Osteoblast (primary cell): ENCODE results near the gene SLMAP. TPM values are rescaled to one million over a fixed set of nuclear protein-coding genes. Genes with fewer than 3 reads are reported as not detected.

Experiments
- DNase-seq: peaks from one replicate; pipeline ENCODE4 v3.0.0; 2011; ENCODE audit warnings: low spot score, mixed read lengths; ENCODE audit not compliant: insufficient read length; ENCODE audit errors: missing footprints
- H2AFZ ChIP-seq: 2 replicates; pipeline ENCODE4 v1.6.0; 2011; ENCODE audit warnings: mild to moderate bottlenecking, low read length
- H3K27ac ChIP-seq: 2 replicates; pipeline ENCODE4 v1.5.1; 2011; ENCODE audit warnings: mild to moderate bottlenecking, low read depth, low read length, moderate library complexity
- H3K27me3 ChIP-seq: 2 replicates; pipeline ENCODE4 v1.6.0; 2012; ENCODE audit warnings: mild to moderate bottlenecking, control low read depth, inconsistent platforms, low read length, moderate library complexity; ENCODE audit not compliant: insufficient read depth
- H3K36me3 ChIP-seq: 2 replicates; pipeline ENCODE4 v1.5.1; 2011; ENCODE audit warnings: mild to moderate bottlenecking, low read length, control low read depth, moderate library complexity; ENCODE audit not compliant: insufficient read depth
- H3K4me1 ChIP-seq: 2 replicates; pipeline ENCODE4 v1.5.1; 2011; ENCODE audit warnings: mild to moderate bottlenecking, low read length, control low read depth, moderate library complexity; ENCODE audit not compliant: insufficient read depth
- H3K4me2 ChIP-seq: 2 replicates; pipeline ENCODE4 v1.6.0; 2011; ENCODE audit warnings: mild to moderate bottlenecking, low read length; ENCODE audit not compliant: insufficient read depth
- H3K4me3 ChIP-seq: fragments of 200-600 bp; sonication (generic); 3 replicates; pipeline ENCODE4 v1.5.1; 2012; ENCODE audit warnings: mild to moderate bottlenecking, low read length, inconsistent platforms; ENCODE audit not compliant: insufficient read depth
- H3K79me2 ChIP-seq: 2 replicates; pipeline ENCODE4 v1.6.0; 2012; ENCODE audit warnings: mild to moderate bottlenecking, low read length, control low read depth, inconsistent platforms; ENCODE audit not compliant: insufficient read depth
- H3K9me3 ChIP-seq: 2 replicates; pipeline ENCODE4 v1.5.1; 2011; ENCODE audit warnings: low read depth, low read length, control low read depth
- H4K20me1 ChIP-seq: 2 replicates; pipeline ENCODE4 v1.6.0; 2012; ENCODE audit warnings: mild to moderate bottlenecking, low read length, control low read depth; ENCODE audit not compliant: insufficient read depth
- total RNA-seq: library from RNA; depleted of rRNA; stranded (reverse); fragments of >200 nt; gene quantifications from 2 replicates; pipeline ENCODE4 v1.2.3, GENCODE V29; 2012
- TF ChIP-seq, protein P1 (sequence below): IDR thresholded peaks from 2 replicates; pipeline ENCODE4 v1.5.1; 2011; ENCODE audit warnings: mild to moderate bottlenecking, low read depth, low read length, moderate library complexity; ENCODE audit errors: extremely low read depth

Gene SLMAP
- total RNA-seq, 1 donor: 50.7 TPM

DNA sequence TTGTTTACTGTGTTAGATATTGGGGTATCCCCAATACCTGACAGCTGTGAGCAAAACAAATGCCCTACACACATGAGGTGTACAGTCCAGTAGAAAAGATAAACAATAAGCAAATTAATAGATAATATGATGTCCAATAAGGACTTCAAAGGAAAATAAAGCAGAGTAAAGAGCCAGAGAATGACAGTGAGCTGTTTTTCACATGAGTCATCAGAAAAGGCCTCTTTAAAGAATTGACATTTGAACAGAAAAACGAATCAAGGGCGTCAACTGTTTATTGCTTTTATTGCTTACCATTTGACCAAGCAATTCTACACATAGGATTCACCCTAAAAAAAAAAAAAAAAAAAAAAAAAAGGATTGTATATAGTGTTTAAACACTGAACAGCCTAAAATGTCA lies 155.5 kb downstream of the SLMAP start:
- H4K20me1 ChIP-seq: no peaks in the 10 kb centered on the region
- H3K27ac ChIP-seq: no peak overlapping the region
- TF ChIP-seq, protein P1, sequence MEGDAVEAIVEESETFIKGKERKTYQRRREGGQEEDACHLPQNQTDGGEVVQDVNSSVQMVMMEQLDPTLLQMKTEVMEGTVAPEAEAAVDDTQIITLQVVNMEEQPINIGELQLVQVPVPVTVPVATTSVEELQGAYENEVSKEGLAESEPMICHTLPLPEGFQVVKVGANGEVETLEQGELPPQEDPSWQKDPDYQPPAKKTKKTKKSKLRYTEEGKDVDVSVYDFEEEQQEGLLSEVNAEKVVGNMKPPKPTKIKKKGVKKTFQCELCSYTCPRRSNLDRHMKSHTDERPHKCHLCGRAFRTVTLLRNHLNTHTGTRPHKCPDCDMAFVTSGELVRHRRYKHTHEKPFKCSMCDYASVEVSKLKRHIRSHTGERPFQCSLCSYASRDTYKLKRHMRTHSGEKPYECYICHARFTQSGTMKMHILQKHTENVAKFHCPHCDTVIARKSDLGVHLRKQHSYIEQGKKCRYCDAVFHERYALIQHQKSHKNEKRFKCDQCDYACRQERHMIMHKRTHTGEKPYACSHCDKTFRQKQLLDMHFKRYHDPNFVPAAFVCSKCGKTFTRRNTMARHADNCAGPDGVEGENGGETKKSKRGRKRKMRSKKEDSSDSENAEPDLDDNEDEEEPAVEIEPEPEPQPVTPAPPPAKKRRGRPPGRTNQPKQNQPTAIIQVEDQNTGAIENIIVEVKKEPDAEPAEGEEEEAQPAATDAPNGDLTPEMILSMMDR: no peak
- no peaks in the 10 kb centered on the region for H3K79me2 ChIP-seq
- no peak for DNase-seq
- H3K36me3 ChIP-seq: peaks cover 4% of the 10 kb centered on the region
- no peaks in the 10 kb centered on the region for H3K27me3 ChIP-seq
- H3K9me3 ChIP-seq: no peaks in the 10 kb centered on the region
- peaks cover 7% of the 10 kb centered on the region for H3K4me1 ChIP-seq
- no peak overlapping the region for H2AFZ ChIP-seq
- H3K4me2 ChIP-seq: no peak overlapping the region
- H3K4me3 ChIP-seq: no peak overlapping the region

DNA sequence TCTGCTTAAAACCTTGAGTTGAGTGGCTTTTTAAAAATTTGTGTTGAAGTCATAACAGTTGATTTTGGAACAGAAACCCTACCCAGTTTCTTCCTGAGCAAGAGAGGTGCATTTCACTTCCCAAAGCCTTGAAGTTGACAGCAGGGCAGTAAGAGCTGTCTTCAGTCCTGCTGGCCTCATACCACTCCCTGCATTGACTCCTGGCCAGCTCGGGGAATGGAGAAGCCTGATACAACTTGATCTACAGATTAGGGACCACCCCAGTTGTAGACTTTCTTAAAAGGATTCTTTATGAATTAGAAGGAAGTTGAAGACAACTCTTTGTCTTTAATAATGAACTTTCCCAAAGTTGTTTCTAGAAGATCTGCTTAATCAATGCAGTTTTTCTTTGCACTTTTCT lies 161.5 kb downstream of the SLMAP start:
- H3K4me2 ChIP-seq: no peak overlapping the region
- H3K79me2 ChIP-seq: no peaks in the 10 kb centered on the region
- peaks cover 13% of the 10 kb centered on the region for H3K4me1 ChIP-seq
- H3K4me3 ChIP-seq: no peak overlapping the region
- H2AFZ ChIP-seq: no peak overlapping the region
- H3K9me3 ChIP-seq: no peaks in the 10 kb centered on the region
- peak overlapping the region; percentile 21 for H3K27ac ChIP-seq
- TF ChIP-seq, protein P1: no peak
- peaks cover 4% of the 10 kb centered on the region for H3K36me3 ChIP-seq
- DNase-seq: no peak
- H4K20me1 ChIP-seq: no peaks in the 10 kb centered on the region
- H3K27me3 ChIP-seq: no peaks in the 10 kb centered on the region

DNA sequence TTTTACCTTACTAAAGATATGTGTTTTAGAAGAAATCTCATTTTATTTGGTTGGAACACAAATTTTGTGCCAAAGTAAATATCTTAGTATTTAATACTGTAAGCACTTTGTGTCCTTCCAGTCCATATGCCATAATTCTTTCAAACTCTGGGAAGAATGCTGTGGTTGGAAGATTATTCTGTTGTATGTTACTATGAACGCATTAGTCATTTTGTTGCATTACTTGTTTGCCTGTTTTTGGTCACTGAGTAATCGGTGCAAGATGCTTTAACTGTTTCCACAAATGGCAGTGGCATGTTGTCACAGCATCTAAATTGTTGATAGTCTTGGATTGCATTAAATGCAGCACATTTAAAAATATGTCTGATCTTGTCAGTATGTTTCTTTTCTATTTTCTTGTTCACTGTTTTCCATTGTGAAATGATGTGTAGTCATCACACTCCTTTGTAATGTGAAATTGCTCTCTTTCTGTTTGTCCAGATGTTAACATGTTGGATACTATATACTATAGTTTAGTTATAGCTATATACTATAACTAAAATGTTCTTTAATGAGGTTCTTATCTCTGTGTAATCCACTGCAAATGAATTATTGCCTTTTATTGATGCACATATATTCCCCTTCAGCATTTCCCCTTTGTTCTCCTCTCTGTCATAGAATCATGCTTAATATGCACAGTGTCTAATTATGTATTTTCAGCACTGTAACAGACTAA lies 162.2 kb downstream of the SLMAP start:
- no peaks in the 10 kb centered on the region for H3K79me2 ChIP-seq
- H4K20me1 ChIP-seq: no peaks in the 10 kb centered on the region
- H3K9me3 ChIP-seq: no peaks in the 10 kb centered on the region
- TF ChIP-seq, protein P1: no peak
- H3K27ac ChIP-seq: peak overlapping the region; percentile 41
- no peak overlapping the region for H3K4me3 ChIP-seq
- no peak for DNase-seq
- no peaks in the 10 kb centered on the region for H3K27me3 ChIP-seq
- peaks cover 13% of the 10 kb centered on the region for H3K4me1 ChIP-seq
- peaks cover 11% of the 10 kb centered on the region for H3K36me3 ChIP-seq
- H3K4me2 ChIP-seq: no peak overlapping the region
- H2AFZ ChIP-seq: no peak overlapping the region

DNA sequence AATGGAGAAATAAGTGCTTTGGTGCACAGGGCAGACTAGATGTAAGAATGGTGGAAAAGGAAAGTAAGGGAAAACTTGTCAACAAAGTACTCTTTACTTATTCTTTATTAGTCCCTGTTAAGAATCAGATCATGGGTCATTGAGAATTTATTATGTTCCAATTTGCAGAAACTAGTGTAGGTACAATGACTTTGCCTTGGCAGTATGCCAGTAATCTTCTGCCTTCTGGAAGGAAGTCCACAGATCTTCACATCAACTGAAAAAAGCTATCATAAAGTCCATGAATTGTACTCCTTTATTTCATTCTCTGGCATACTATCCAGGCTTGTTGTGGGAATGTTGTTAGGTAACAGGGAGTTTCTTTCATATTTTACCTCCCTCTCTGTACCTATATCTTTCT lies 163.9 kb downstream of the SLMAP start:
- no peaks in the 10 kb centered on the region for H4K20me1 ChIP-seq
- no peak overlapping the region for H3K27ac ChIP-seq
- no peaks in the 10 kb centered on the region for H3K27me3 ChIP-seq
- no peak for DNase-seq
- TF ChIP-seq, protein P1: no peak
- H3K36me3 ChIP-seq: peaks cover 10% of the 10 kb centered on the region
- no peak overlapping the region for H3K4me2 ChIP-seq
- peaks cover 13% of the 10 kb centered on the region for H3K4me1 ChIP-seq
- no peak overlapping the region for H3K4me3 ChIP-seq
- no peak overlapping the region for H2AFZ ChIP-seq
- H3K9me3 ChIP-seq: no peaks in the 10 kb centered on the region
- no peaks in the 10 kb centered on the region for H3K79me2 ChIP-seq
